GM10266 (cell line): ENCODE results near the gene BAIAP2L1.

Experiments used
- DNase-seq: peaks from one replicate; pipeline ENCODE4 v3.0.0; 2012; ENCODE audit errors: extremely low spot score
- CTCF ChIP-seq: IDR thresholded peaks from 2 replicates; pipeline ENCODE4 v1.5.1; 2012; ENCODE audit warnings: mild to moderate bottlenecking, low read depth; ENCODE audit not compliant: control insufficient read depth, insufficient read depth; ENCODE audit errors: missing control alignments

BAIAP2L1 gene

GRCh38 chr7:98303176-98303865 lies 97.6 kb downstream of the BAIAP2L1 start:
- no peak for TF ChIP-seq CTCF
- DNase-seq: no peak

GRCh38 chr7:98301693-98302470 lies 99.0 kb downstream of the BAIAP2L1 start:
- no peak for DNase-seq
- no peak for TF ChIP-seq CTCF

- TF ChIP-seq CTCF: no peak
- no peak for DNase-seq
Observed at GRCh38 chr7:98300595-98301372, 100.1 kb downstream of the BAIAP2L1 start.

GRCh38 chr7:98297626-98298286 lies 103.1 kb downstream of the BAIAP2L1 start:
- DNase-seq: no peak
- TF ChIP-seq CTCF: no peak

- no peak for DNase-seq
- TF ChIP-seq CTCF: no peak
Observed at GRCh38 chr7:98296833-98297232, 104.1 kb downstream of the BAIAP2L1 start.

GRCh38 chr7:98295467-98296192 lies 105.3 kb downstream of the BAIAP2L1 start:
- no peak for TF ChIP-seq CTCF
- no peak for DNase-seq
